Thoracic aorta (tissue), 2 donors: ENCODE results near the gene MPPED2. TPM values are rescaled to one million over a fixed set of nuclear protein-coding genes. Genes with fewer than 3 reads are reported as not detected.
A peak's percentile ranks its signal among the peaks of the same experiment; 100 is the strongest.

Experiments used
- ATAC-seq: fragments of 150-250 bp; one replicate; pipeline ENCODE4 v1.8.0; 2017; ENCODE audit warnings: low read depth; ENCODE audit not compliant: insufficient number of reproducible peaks, low FRiP score
- DNase-seq: peaks from one replicate; pipeline ENCODE4 v3.0.0-alpha.2; 2020; ENCODE audit warnings: low spot score
- H3K27ac ChIP-seq, 2 donors: fragments of 200-600 bp; sonication (generic); 1 replicate in 1 of 2; 2 replicates in 1 of 2; pipeline ENCODE4 v1.5.1; 2016; ENCODE audit warnings: mild to moderate bottlenecking in 2 of 2, moderate library complexity in 2 of 2
- H3K27me3 ChIP-seq: fragments of 200-600 bp; sonication (generic); replicated peaks from 2 replicates; pipeline ENCODE4 v1.6.0; 2016; ENCODE audit warnings: mild to moderate bottlenecking; ENCODE audit not compliant: insufficient read depth
- H3K36me3 ChIP-seq: fragments of 200-600 bp; sonication (generic); one replicate; pipeline ENCODE4 v1.5.1; 2016
- H3K4me1 ChIP-seq, 2 donors: fragments of 200-600 bp; sonication (generic); 1 replicate in 1 of 2; 2 replicates in 1 of 2; pipeline versions ENCODE4 v1.5.1 to v1.6.0; 2016; ENCODE audit warnings: low read depth in 2 of 2, mild to moderate bottlenecking in 1 of 2; ENCODE audit not compliant: control insufficient read depth in 1 of 2
- H3K4me3 ChIP-seq: fragments of 200-600 bp; sonication (generic); 2 replicates; pipeline ENCODE4 v1.5.1; 2016; ENCODE audit warnings: mild to moderate bottlenecking
- H3K9me3 ChIP-seq: fragments of 200-600 bp; sonication (generic); 2 replicates; pipeline ENCODE4 v1.5.1; 2016
- CTCF ChIP-seq: fragments of 200-600 bp; sonication (generic); IDR thresholded peaks from one replicate; pipeline ENCODE4 v1.5.1; 2019; ENCODE audit warnings: antibody characterized with exemption
- total RNA-seq, 2 donors: library from RNA; depleted of rRNA; stranded (reverse); fragments of >200 nt; gene quantifications; one replicate each; pipeline versions ENCODE4 v1.1.0 to v1.2.3, GENCODE V29; 2016

MPPED2 gene
- total RNA-seq, 2 donors from 2014 or later, result 16.0 to 18.8 TPM

GRCh38 chr11:30436801-30437200, 149.4 kb downstream of the MPPED2 start:
- Histone ChIP-seq H3K9me3 (no peaks in the 10 kb centered on the region), H3K27me3 (no peaks in the 10 kb centered on the region), H3K4me1 (peaks cover 35 to 61% of the 10 kb centered on the region in 2 donors), H3K36me3 (no peaks in the 10 kb centered on the region), H3K4me3 (no peak overlapping the region), H3K27ac (peak overlapping the region; percentile 78 to 91)
- ATAC-seq (no peak), DNase-seq (no peak)
- TF ChIP-seq CTCF, result no peak

- Histone ChIP-seq H3K9me3 (no peaks in the 10 kb centered on the region), H3K27me3 (no peaks in the 10 kb centered on the region), H3K4me1 (peaks cover 35 to 65% of the 10 kb centered on the region in 2 donors), H3K27ac (peak overlapping the region; percentile 78 to 91), H3K4me3 (no peak overlapping the region), H3K36me3 (no peaks in the 10 kb centered on the region)
- no peak for TF ChIP-seq CTCF
- ATAC-seq (peak; percentile 15), DNase-seq (no peak)
Measured at GRCh38 chr11:30435488-30435887, 150.7 kb downstream of the MPPED2 start.

- ATAC-seq (no peak), DNase-seq (no peak)
- H3K27ac ChIP-seq, result peak overlapping the region; percentile 78 to 91
- no peak for TF ChIP-seq CTCF
- peaks cover 35 to 60% of the 10 kb centered on the region in 2 donors for H3K4me1 ChIP-seq
- no peak overlapping the region for H3K4me3 ChIP-seq
- H3K9me3 ChIP-seq, result no peaks in the 10 kb centered on the region
- no peaks in the 10 kb centered on the region for H3K27me3 ChIP-seq
- no peaks in the 10 kb centered on the region for H3K36me3 ChIP-seq
Measured at GRCh38 chr11:30434901-30435300, 151.3 kb downstream of the MPPED2 start.

- H3K4me1 ChIP-seq, result peaks cover 35 to 60% of the 10 kb centered on the region in 2 donors
Measured at GRCh38 chr11:30433831-30434230, 152.3 kb downstream of the MPPED2 start.

GRCh38 chr11:30432716-30433115, 153.4 kb downstream of the MPPED2 start:
- Histone ChIP-seq H3K9me3 (no peaks in the 10 kb centered on the region), H3K36me3 (no peaks in the 10 kb centered on the region), H3K4me1 (peaks cover 35 to 60% of the 10 kb centered on the region in 2 donors), H3K4me3 (peak overlapping the region; percentile 9), H3K27me3 (no peaks in the 10 kb centered on the region), H3K27ac (peak overlapping the region; percentile 78 to 91)
- ATAC-seq (no peak), DNase-seq (no peak)
- no peak for TF ChIP-seq CTCF

More at GRCh38 chr11:30433831-30434230, 152.3 kb downstream of the MPPED2 start:
- no peaks in the 10 kb centered on the region for H3K27me3 ChIP-seq
- H3K36me3 ChIP-seq, result no peaks in the 10 kb centered on the region
- H3K27ac ChIP-seq, result peak overlapping the region; percentile 78 to 91
- H3K4me3 ChIP-seq, result no peak overlapping the region
- TF ChIP-seq CTCF, result no peak
- DNase-seq, result no peak
- H3K9me3 ChIP-seq, result no peaks in the 10 kb centered on the region
- no peak for ATAC-seq
